AG04449 (cell line): ENCODE measurements around the gene EGF.

Experiments
- CTCF ChIA-PET: fragments of 350-600 bp; formaldehyde crosslinking; extraction: SDS; loops from one replicate; lab custom pipeline; 2021; ENCODE audit warnings: antibody characterized with exemption; lab: Yijun Ruan, JAX
- POLR2A ChIA-PET: fragments of 400-600, 350-600 bp; formaldehyde crosslinking; extraction: SDS; loops from one replicate; lab custom pipeline; 2020; ENCODE audit warnings: antibody characterized with exemption, inconsistent platforms; lab: Yijun Ruan, JAX
- DNase-seq: peaks from one replicate; pipeline ENCODE4 v3.0.0-alpha.2; 2010; ENCODE audit warnings: low read depth, low spot score
- H3K4me3 ChIP-seq: 2 replicates; pipeline ENCODE4 v1.5.1; 2011; ENCODE audit warnings: low read depth, mild to moderate bottlenecking, control low read depth, low read length
- TF ChIP-seq, protein P1 (sequence below): IDR thresholded peaks from one replicate; pipeline ENCODE4 v1.5.1; 2011; ENCODE audit warnings: mild to moderate bottlenecking, moderate library complexity, low read length, control low read depth, inconsistent platforms; ENCODE audit not compliant: insufficient read depth; ENCODE audit errors: missing control alignments

Gene EGF

DNA sequence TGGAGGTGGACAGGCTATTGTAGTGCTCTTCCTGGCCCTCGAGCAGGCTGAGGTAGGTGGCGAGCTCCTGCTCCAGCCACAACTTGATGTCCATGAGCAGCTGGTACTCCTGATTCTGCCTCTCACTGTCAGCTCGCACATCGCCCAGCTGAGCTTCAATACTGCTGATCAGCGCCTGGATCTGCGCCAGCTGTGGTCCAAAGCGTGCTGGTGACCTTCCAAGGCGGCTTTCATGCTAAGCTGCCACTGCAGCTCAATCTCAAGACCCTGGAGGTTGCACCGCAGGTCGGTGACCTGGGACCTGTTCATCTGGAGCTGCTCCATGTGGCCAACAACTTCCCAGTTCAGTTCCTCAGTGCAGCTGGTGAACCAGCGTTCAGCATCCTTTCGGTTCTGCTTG, 33.6 kb upstream of the EGF start:
- ChIA-PET CTCF (interaction anchor here (1.3 kb wide), 1 partner anchor 13 kb away, joined by 3 read pairs; no protein-coding TSS in a partner anchor), POLR2A (no interaction called here)
- DNase-seq = no peak
- H3K4me3 ChIP-seq = no peak overlapping the region
- TF ChIP-seq, protein P1, sequence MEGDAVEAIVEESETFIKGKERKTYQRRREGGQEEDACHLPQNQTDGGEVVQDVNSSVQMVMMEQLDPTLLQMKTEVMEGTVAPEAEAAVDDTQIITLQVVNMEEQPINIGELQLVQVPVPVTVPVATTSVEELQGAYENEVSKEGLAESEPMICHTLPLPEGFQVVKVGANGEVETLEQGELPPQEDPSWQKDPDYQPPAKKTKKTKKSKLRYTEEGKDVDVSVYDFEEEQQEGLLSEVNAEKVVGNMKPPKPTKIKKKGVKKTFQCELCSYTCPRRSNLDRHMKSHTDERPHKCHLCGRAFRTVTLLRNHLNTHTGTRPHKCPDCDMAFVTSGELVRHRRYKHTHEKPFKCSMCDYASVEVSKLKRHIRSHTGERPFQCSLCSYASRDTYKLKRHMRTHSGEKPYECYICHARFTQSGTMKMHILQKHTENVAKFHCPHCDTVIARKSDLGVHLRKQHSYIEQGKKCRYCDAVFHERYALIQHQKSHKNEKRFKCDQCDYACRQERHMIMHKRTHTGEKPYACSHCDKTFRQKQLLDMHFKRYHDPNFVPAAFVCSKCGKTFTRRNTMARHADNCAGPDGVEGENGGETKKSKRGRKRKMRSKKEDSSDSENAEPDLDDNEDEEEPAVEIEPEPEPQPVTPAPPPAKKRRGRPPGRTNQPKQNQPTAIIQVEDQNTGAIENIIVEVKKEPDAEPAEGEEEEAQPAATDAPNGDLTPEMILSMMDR = no peak

DNA sequence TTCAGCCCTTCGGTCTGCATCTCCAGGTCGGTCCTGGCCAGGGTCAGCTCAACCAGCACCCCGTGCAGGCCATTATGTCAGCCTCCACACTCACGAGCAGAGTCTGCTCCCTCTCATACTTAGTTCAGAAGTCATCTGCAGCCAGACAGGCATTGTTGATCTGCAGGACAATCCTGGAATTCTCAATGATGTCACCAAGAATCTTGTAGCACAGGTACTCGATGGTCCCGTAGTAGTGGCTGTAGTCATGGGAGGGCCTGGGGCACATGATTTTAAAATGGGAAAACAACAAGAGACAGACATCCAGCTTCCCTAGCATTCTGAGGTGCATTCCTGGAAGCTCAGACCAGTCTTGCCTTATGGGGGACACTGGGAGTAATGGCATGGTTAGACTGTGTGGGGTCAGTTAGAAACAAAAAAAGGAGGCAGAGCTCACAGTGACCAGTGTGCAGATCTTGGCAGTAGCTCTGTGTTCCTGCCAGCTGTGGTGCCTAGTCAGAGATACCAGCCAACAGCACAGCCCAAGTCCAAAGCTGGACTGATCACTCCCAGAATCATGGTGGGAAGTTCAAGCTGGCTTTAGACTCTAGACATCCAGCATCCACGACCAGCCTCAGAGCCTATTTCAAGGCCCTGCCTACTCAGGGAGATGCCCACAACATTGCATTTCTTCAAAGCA, 32.9 kb upstream of the EGF start:
- POLR2A ChIA-PET = no interaction called here
- no peak for DNase-seq
- CTCF ChIA-PET = no interaction called here
- H3K4me3 ChIP-seq = no peak overlapping the region
- TF ChIP-seq, protein P1 = no peak

DNA sequence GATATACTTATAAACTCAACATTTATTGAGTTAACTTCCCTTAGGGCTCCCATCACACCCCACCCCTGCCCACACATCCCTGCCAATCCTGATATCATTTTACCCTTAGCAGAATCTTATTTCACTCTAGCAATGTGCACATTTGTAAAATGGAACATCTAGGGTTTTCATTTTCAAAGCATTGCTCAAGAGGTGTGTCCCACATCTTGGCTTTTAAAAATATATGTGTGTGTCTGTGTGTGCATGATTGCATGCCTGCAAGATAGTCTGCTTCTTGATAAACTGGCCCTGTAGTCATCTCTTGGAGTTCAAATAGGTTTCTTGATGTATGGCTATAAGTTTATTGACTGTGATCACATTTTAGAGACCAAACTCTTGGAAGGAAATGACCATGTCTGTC, 26.4 kb upstream of the EGF start:
- POLR2A ChIA-PET = no interaction called here
- no peak for DNase-seq
- CTCF ChIA-PET = no interaction called here
- H3K4me3 ChIP-seq = no peak overlapping the region
- TF ChIP-seq, protein P1 = no peak

DNA sequence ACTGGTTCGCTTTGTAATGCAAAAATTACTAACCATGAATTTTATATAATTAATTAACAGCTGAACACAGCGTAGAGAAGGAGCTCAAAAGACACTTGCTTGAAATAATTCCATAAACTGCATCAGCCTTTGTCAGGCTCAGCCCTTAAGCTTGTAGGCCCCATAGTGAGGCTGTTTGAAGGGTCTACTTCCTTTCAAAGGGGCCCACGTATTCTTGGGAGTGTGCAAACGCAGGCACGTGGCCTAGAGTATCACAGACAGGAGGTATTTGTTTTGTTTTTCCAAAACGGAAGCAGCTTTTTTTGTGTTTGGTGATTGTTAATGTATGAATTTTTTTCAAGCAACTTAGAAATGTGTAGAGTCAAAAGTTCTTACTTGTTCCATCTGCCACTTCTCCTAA, 25.6 kb upstream of the EGF start:
- TF ChIP-seq, protein P1 = no peak
- DNase-seq = no peak
- no peak overlapping the region for H3K4me3 ChIP-seq
- POLR2A ChIA-PET = no interaction called here
- CTCF ChIA-PET = no interaction called here

DNA sequence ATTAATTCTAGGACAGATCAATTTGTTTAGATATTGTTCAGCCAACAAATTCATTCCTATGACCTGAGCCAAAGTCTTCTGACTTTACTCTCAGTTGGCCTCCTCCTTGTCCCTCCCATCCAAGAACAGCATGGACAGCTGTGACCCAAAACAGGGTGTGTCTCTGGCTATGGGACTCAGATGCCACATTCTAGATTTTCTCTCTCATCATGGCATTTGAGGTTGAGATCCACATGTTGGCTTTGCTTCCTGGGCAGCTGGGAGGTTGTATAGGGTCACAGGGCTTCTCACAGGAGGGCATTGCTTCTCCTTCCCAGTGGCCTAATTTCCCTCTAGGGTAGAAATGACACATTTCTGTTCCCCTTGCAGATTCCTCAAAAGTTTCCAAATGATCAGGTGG, 22.6 kb upstream of the EGF start:
- H3K4me3 ChIP-seq = no peak overlapping the region
- no peak for DNase-seq
- ChIA-PET CTCF (no interaction called here), POLR2A (no interaction called here)
- TF ChIP-seq, protein P1 = no peak

DNA sequence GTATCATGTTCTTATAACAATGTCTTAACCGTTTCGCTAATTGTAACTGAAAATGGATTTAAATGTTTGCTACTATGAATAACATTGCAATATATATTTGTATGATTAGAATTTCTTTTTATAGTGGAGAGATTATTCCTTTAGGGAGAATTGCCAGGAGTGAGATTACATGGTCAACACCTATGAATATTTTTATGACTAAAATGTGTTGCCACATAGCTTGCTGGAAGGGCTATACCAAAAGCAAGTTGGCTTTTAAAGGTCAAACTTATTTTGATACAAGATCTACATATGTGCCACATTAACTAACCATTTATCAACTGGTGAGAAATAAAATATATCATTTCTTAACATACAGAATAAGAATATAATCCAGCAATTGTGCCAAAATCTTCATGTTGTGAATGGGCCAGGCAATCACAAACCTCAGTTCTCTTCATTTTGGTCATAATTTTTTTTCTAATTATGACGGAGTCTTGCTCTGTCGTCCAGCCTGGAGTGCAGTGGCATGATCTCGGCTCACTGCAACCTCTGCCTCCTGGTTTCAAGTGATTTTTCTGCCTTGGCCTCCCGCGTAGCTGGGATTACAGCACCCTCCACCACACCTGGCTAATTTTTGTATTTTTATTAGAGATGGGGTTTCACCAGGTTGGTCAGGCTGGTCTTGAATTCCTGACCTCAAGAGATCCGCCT, 10.0 kb upstream of the EGF start:
- H3K4me3 ChIP-seq = no peak overlapping the region
- CTCF ChIA-PET = no interaction called here
- TF ChIP-seq, protein P1 = no peak
- DNase-seq = no peak
- POLR2A ChIA-PET = no interaction called here
